Measurements from ENCODE around the gene SPCS1. TPM values are rescaled to one million over a fixed set of nuclear protein-coding genes. Genes with fewer than 3 reads are reported as not detected.

SPCS1 gene
- total and polyA plus RNA-seq, 2 donors (not counting 1 experiment from before 2014, with no cell fraction given): 49.0 to 151 TPM

DNA sequence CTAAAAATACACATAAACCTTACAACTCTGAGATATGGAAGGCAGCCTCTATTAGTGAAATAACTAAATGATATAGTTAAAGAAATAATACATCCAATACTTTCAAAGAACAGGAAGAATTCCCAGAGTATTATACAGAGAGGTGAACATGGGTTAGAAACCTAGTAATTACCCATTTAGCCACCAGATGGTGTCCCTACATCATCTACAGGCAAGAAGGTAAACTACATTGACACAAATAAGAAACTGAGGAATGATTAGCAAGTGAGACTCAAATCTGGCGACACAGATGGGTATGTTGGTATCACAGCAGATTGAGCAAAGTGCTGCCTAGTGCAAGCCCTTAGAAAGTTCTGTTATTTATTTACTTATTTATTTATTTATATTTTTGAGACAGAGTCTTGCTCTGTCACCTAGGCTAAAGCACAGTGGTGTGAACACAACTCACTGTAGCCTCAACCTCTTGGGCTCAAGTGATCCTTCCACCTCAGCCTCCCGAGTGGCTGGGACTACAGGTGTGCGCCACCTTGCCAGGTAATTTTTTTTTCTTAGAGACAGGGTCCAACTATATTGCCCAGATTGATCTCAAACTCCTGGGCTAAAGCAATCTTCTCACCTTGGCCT lies 36.6 kb downstream of the SPCS1 start:
- Histone ChIP-seq H3K27ac (ENCODE audit: insufficient read depth, low read length) (no peak overlapping the region), H3K9me3 (ENCODE audit: control insufficient read depth, insufficient read depth, low read depth, low read length) (no peaks in the 10 kb centered on the region), H3K27me3 (ENCODE audit: control insufficient read depth, insufficient read depth, low read length) (no peaks in the 10 kb centered on the region), H3K4me1 (ENCODE audit: control insufficient read depth, extremely low read depth, insufficient read depth, low read length) (no peaks in the 10 kb centered on the region), H3K4me2 (ENCODE audit: extremely low read depth, insufficient read depth, low read length) (no peak overlapping the region), H3K79me2 (ENCODE audit: control insufficient read depth, insufficient read depth, low read length) (no peaks in the 10 kb centered on the region), H3K36me3 (ENCODE audit: control insufficient read depth, insufficient read depth, low read length) (no peaks in the 10 kb centered on the region), H3K4me3 (replicated peaks in 1 of 4; ENCODE audit: control extremely low read depth in 1 of 4, insufficient read depth in 1 of 4, low read depth in 3 of 4, low read length in 4 of 4) (no peak overlapping the region), H2AFZ (ENCODE audit: low read length) (no peak overlapping the region), H3K9ac (ENCODE audit: insufficient read depth, low read length) (no peak overlapping the region), H4K20me1 (ENCODE audit: control insufficient read depth, extremely low read depth, insufficient read depth, low read length) (no peaks in the 10 kb centered on the region)
- TF ChIP-seq, protein P1, sequence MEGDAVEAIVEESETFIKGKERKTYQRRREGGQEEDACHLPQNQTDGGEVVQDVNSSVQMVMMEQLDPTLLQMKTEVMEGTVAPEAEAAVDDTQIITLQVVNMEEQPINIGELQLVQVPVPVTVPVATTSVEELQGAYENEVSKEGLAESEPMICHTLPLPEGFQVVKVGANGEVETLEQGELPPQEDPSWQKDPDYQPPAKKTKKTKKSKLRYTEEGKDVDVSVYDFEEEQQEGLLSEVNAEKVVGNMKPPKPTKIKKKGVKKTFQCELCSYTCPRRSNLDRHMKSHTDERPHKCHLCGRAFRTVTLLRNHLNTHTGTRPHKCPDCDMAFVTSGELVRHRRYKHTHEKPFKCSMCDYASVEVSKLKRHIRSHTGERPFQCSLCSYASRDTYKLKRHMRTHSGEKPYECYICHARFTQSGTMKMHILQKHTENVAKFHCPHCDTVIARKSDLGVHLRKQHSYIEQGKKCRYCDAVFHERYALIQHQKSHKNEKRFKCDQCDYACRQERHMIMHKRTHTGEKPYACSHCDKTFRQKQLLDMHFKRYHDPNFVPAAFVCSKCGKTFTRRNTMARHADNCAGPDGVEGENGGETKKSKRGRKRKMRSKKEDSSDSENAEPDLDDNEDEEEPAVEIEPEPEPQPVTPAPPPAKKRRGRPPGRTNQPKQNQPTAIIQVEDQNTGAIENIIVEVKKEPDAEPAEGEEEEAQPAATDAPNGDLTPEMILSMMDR (conservative IDR thresholded peaks at IDR 0.05 in 1 of 2, IDR thresholded peaks at IDR 0.05 in 1 of 2; ENCODE audit: low read depth in 1 of 2, low read length in 2 of 2): peak; percentile 44 to 64
- TF ChIP-seq EZH2 (IDR thresholded peaks at IDR 0.05; ENCODE audit: low read length, missing control alignments): no peak
- DNase-seq (ENCODE audit: low read depth in 2 of 2): peak; percentile 27 to 54

- Histone ChIP-seq H2AFZ (ENCODE audit: low read length) (no peak overlapping the region), H3K4me3 (replicated peaks in 1 of 4; ENCODE audit: control extremely low read depth in 1 of 4, insufficient read depth in 1 of 4, low read depth in 3 of 4, low read length in 4 of 4) (no peak overlapping the region), H3K4me2 (ENCODE audit: extremely low read depth, insufficient read depth, low read length) (no peak overlapping the region), H3K27me3 (ENCODE audit: control insufficient read depth, insufficient read depth, low read length) (no peaks in the 10 kb centered on the region), H3K9ac (ENCODE audit: insufficient read depth, low read length) (no peak overlapping the region), H3K36me3 (ENCODE audit: control insufficient read depth, insufficient read depth, low read length) (no peaks in the 10 kb centered on the region), H3K9me3 (ENCODE audit: control insufficient read depth, insufficient read depth, low read depth, low read length) (no peaks in the 10 kb centered on the region), H3K27ac (ENCODE audit: insufficient read depth, low read length) (no peak overlapping the region), H3K79me2 (ENCODE audit: control insufficient read depth, insufficient read depth, low read length) (no peaks in the 10 kb centered on the region), H3K4me1 (ENCODE audit: control insufficient read depth, extremely low read depth, insufficient read depth, low read length) (no peaks in the 10 kb centered on the region), H4K20me1 (ENCODE audit: control insufficient read depth, extremely low read depth, insufficient read depth, low read length) (no peaks in the 10 kb centered on the region)
- TF ChIP-seq EZH2 (IDR thresholded peaks at IDR 0.05; ENCODE audit: low read length, missing control alignments): no peak
- TF ChIP-seq, protein P1 (conservative IDR thresholded peaks at IDR 0.05 in 1 of 2, IDR thresholded peaks at IDR 0.05 in 1 of 2; ENCODE audit: low read depth in 1 of 2, low read length in 2 of 2): no peak
- no peak for DNase-seq (ENCODE audit: low read depth in 2 of 2)
These were observed 37.2 kb downstream of the SPCS1 start for GRCh38 chr3:52743152-52743551.

GRCh38 chr3:52743721-52744120 lies 37.8 kb downstream of the SPCS1 start:
- no peak overlapping the region for H3K4me2 ChIP-seq (ENCODE audit: extremely low read depth, insufficient read depth, low read length)
- no peak for DNase-seq (ENCODE audit: low read depth in 2 of 2)
- no peaks in the 10 kb centered on the region for H3K79me2 ChIP-seq (ENCODE audit: control insufficient read depth, insufficient read depth, low read length)

More at GRCh38 chr3:52743721-52744120, 37.8 kb downstream of the SPCS1 start:
- no peaks in the 10 kb centered on the region for H3K36me3 ChIP-seq (ENCODE audit: control insufficient read depth, insufficient read depth, low read length)
- H4K20me1 ChIP-seq (ENCODE audit: control insufficient read depth, extremely low read depth, insufficient read depth, low read length): no peaks in the 10 kb centered on the region
- H3K27ac ChIP-seq (ENCODE audit: insufficient read depth, low read length): no peak overlapping the region
- H3K4me1 ChIP-seq (ENCODE audit: control insufficient read depth, extremely low read depth, insufficient read depth, low read length): no peaks in the 10 kb centered on the region
- H2AFZ ChIP-seq (ENCODE audit: low read length): no peak overlapping the region
- no peak for TF ChIP-seq EZH2 (IDR thresholded peaks at IDR 0.05; ENCODE audit: low read length, missing control alignments)
- TF ChIP-seq, protein P1 (conservative IDR thresholded peaks at IDR 0.05 in 1 of 2, IDR thresholded peaks at IDR 0.05 in 1 of 2; ENCODE audit: low read depth in 1 of 2, low read length in 2 of 2): no peak
- no peaks in the 10 kb centered on the region for H3K27me3 ChIP-seq (ENCODE audit: control insufficient read depth, insufficient read depth, low read length)
- no peaks in the 10 kb centered on the region for H3K9me3 ChIP-seq (ENCODE audit: control insufficient read depth, insufficient read depth, low read depth, low read length)
- no peak overlapping the region for H3K4me3 ChIP-seq (replicated peaks in 1 of 4; ENCODE audit: control extremely low read depth in 1 of 4, insufficient read depth in 1 of 4, low read depth in 3 of 4, low read length in 4 of 4)
- H3K9ac ChIP-seq (ENCODE audit: insufficient read depth, low read length): no peak overlapping the region
